Ascending aorta (tissue), 2 donors: ENCODE measurements around the gene MYL12B. TPM values are rescaled to one million over a fixed set of nuclear protein-coding genes. Genes with fewer than 3 reads are reported as not detected.

Experiments
- DNase-seq, 2 donors: peaks; one replicate each; pipeline ENCODE4 v3.0.0-alpha.2; 2019; ENCODE audit warnings: low spot score in 2 of 2
- H3K27ac ChIP-seq, 2 donors: fragments of 200-600 bp; sonication (generic); one replicate each; pipeline ENCODE4 v1.5.1; 2016 to 2017; ENCODE audit warnings: mild to moderate bottlenecking in 1 of 2
- H3K27me3 ChIP-seq: fragments of 200-600 bp; sonication (generic); one replicate; pipeline ENCODE4 v1.5.1; 2017
- H3K36me3 ChIP-seq, 2 donors: fragments of 200-600 bp; sonication (generic); one replicate each; pipeline ENCODE4 v1.5.1; 2016
- H3K4me1 ChIP-seq, 2 donors: fragments of 200-600 bp; sonication (generic); one replicate each; pipeline ENCODE4 v1.5.1; 2016 to 2017; ENCODE audit warnings: mild to moderate bottlenecking in 1 of 2
- H3K4me3 ChIP-seq, 2 donors: fragments of 200-600 bp; sonication (generic); one replicate each; pipeline ENCODE4 v1.5.1; 2016 to 2017; ENCODE audit warnings: mild to moderate bottlenecking in 1 of 2
- H3K9me3 ChIP-seq, 2 donors: fragments of 200-600 bp; sonication (generic); one replicate each; pipeline ENCODE4 v1.5.1; 2016
- intact Hi-C: fragments of 100-400 bp; cut with DNase I; formaldehyde crosslinking; loops from one replicate; pipeline ENCODE4 v1.15.1; 2023
- total RNA-seq: library from RNA; depleted of rRNA; stranded (reverse); fragments of >200 nt; gene quantifications from one replicate; pipeline ENCODE4 v1.1.0, GENCODE V29; 2016
- TF ChIP-seq, protein P1 (sequence below), 3 experiments: fragments of 200-600 bp in 2 of 3; fragments of 450-650 bp in 1 of 3; sonication (generic) in 2 of 3; IDR thresholded peaks; one replicate each; pipeline ENCODE4 v1.5.1; 2016 to 2019; ENCODE audit warnings: antibody characterized with exemption in 3 of 3, mild to moderate bottlenecking in 1 of 3, moderate library complexity in 1 of 3

The MYL12B gene
- total RNA-seq, 1 donor from 2014 or later, result 198 TPM

DNA sequence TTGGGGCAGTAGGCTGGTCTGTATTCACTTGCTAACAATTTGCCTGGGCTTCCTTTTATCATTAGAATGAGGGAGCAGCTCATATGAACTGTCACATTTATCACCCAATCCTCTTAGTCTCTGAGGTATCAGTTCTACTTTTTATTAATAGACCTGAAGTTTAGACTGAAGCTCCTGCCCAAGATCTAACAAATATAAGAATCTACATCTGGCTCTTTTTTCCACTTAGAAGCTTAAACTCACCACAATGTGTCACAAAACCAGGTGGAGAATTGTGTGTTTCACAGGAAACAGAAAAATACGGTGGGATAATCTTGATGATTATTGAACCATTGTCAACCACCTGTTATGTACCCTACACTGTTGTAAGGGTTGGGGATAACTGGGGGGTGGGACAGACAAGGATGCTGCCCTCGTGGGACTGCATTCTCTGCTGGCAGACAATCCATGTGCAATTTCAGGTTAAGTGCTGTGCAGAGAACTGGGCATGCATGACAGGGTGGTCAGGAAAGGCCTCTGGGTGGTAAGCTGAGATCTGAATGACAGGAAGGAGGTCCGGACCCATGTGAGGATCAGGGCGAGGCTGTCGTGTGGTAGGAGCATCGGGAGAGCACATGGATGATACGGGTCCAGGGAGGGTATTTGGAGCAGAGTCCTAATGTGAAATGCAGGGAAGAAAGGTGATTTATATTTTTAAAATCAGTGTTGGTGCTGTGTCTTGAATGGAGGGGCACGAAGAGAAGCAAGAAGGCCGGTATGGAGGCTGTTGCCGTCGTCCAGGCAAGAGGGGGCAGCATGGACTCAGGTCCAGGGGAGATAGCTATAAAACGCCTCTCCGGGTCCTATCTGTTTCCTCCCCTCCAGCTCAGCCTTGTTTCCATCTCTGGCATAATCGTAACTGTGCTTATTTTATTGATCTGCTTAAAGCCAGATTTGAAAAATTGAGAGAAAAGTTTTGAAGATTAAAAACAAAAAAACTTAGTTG, 17.6 kb downstream of the MYL12B start:
- H3K4me1 ChIP-seq, result peaks cover 0 to 3% of the 10 kb centered on the region in 2 donors
- peaks cover 28 to 49% of the 10 kb centered on the region in 2 donors for H3K36me3 ChIP-seq
- DNase-seq, result no peak
- intact Hi-C loops, result loop anchor here (5.0 to 10.0 kb wide), 3 partner anchors 173 to 718 kb away; partner anchors contain the start of gene TGIF1
- H3K27ac ChIP-seq, result peak overlapping the region in 1 of 2 donors; percentile 11
- H3K27me3 ChIP-seq, result no peaks in the 10 kb centered on the region
- TF ChIP-seq, protein P1, sequence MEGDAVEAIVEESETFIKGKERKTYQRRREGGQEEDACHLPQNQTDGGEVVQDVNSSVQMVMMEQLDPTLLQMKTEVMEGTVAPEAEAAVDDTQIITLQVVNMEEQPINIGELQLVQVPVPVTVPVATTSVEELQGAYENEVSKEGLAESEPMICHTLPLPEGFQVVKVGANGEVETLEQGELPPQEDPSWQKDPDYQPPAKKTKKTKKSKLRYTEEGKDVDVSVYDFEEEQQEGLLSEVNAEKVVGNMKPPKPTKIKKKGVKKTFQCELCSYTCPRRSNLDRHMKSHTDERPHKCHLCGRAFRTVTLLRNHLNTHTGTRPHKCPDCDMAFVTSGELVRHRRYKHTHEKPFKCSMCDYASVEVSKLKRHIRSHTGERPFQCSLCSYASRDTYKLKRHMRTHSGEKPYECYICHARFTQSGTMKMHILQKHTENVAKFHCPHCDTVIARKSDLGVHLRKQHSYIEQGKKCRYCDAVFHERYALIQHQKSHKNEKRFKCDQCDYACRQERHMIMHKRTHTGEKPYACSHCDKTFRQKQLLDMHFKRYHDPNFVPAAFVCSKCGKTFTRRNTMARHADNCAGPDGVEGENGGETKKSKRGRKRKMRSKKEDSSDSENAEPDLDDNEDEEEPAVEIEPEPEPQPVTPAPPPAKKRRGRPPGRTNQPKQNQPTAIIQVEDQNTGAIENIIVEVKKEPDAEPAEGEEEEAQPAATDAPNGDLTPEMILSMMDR (IDR thresholded peaks at IDR 0.05), result no peak
- no peak overlapping the region for H3K4me3 ChIP-seq
- no peaks in the 10 kb centered on the region for H3K9me3 ChIP-seq

DNA sequence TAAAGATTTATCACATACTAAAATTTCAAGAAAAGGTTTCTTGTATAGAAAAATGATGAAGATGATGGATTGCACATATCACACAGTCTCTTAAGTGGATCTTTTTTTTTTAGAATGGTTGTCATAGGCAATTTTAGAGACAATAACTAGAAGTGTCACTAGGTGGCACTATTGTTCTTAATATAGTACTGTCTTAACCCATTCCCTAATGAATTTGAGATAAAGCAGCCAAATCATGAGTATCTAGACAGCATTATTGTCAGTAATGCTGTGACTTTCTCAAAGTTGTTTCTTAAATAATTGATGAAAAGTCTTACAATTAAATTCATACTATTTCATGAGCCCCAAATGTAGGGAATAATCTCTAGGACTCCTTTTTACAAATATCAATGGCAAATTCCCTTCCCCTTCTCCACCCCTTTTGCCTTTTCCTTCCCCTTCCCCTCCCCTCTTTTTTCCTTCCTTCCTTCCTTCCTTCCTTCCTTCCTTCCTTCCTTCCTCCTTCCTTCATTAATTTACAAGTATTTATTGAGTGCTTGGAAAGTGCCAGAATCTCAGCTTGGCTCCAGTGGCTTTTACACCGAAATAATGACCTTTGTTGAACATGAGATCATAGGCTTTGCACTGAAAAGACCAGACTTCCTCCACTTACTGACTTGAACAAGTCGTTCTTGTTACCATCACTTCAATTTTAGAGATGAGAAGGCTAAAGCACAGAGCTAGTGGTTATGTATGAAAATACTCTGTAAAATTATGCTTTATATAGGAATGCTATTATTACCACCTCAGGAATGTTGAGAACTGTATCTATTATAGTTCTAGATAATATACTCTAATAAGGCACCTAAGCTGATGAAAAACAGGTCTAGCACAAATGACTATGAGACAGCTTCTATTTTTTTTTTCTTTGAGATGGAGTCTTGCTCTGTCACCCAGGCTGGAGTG, 19.8 kb downstream of the MYL12B start:
- intact Hi-C loops, result loop anchor here (1.0 to 10.0 kb wide), 5 partner anchors 171 to 716 kb away; partner anchors contain the start of gene TGIF1
- Histone ChIP-seq H3K27ac (no peak overlapping the region), H3K4me1 (peaks cover 0 to 3% of the 10 kb centered on the region in 2 donors), H3K36me3 (peaks cover 16 to 27% of the 10 kb centered on the region in 2 donors), H3K27me3 (no peaks in the 10 kb centered on the region), H3K9me3 (no peaks in the 10 kb centered on the region), H3K4me3 (no peak overlapping the region)
- no peak for DNase-seq
- TF ChIP-seq, protein P1 (IDR thresholded peaks at IDR 0.05), result peak; percentile 54 to 71 (median 69)

DNA sequence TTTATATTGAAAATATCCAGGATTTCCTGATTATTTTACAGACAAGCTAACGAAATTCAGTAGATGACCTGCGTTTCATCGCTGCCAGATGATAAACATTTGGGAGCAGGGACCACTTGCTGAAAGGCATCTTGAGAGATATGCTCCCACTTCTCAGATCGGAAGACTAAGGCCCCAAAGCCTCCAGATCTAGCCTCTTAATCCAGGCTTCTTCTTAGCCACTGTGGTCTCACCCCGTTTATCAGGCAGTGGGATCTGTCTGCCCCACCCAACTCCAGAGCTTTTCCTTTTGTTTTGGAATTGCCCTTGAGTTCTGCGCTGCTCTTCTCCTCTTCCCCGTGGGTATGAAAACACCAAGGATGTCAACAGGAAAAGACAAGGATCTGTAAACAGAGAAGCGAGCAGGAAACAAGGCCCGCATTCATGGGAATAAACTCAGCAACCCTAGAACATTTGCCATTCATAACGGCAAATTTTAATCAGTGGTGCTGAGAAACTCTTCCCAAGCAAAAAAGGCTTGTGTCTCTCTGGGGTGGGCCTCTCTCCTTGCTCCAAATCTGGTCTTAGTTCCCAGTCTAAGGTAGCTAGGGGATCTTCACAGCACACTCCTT, 21.4 kb downstream of the MYL12B start:
- no peaks in the 10 kb centered on the region for H3K9me3 ChIP-seq
- H3K36me3 ChIP-seq, result peaks cover 2 to 12% of the 10 kb centered on the region in 2 donors
- H3K27ac ChIP-seq, result no peak overlapping the region
- DNase-seq, result no peak
- H3K4me1 ChIP-seq, result peaks cover 0 to 3% of the 10 kb centered on the region in 2 donors
- no peaks in the 10 kb centered on the region for H3K27me3 ChIP-seq
- intact Hi-C loops, result loop anchor here (2.0 to 10.0 kb wide), 4 partner anchors 169 to 714 kb away; partner anchors contain the start of gene TGIF1
- TF ChIP-seq, protein P1 (IDR thresholded peaks at IDR 0.05), result no peak
- H3K4me3 ChIP-seq, result no peak overlapping the region

DNA sequence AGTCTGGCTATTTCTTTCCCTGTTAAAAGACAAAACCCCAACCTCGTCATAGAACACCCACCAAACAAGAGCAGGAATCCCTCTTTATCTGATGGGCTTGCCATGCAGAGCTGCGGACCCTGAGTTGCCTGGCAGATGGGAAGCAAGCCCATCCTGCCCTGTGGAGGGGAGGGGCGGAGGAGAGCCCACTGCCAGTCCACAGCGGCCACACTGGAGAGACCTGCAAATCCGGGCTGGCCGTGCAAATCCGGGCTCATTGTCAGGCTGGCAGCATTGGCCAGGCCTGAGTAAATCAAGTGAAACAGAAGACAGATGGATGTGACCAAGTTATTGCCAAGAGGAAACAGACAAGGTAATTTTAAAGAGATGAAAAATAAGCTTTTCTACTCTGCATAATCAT, 22.0 kb downstream of the MYL12B start:
- TF ChIP-seq, protein P1 (IDR thresholded peaks at IDR 0.05), result no peak
- intact Hi-C loops, result loop anchor here (2.0 to 10.0 kb wide), 4 partner anchors 168 to 713 kb away; partner anchors contain the start of gene TGIF1
- no peaks in the 10 kb centered on the region for H3K9me3 ChIP-seq
- no peak for DNase-seq
- peaks cover 0 to 3% of the 10 kb centered on the region in 2 donors for H3K4me1 ChIP-seq
- H3K27me3 ChIP-seq, result no peaks in the 10 kb centered on the region
- H3K4me3 ChIP-seq, result no peak overlapping the region
- peaks cover 0 to 6% of the 10 kb centered on the region in 2 donors for H3K36me3 ChIP-seq
- H3K27ac ChIP-seq, result no peak overlapping the region

DNA sequence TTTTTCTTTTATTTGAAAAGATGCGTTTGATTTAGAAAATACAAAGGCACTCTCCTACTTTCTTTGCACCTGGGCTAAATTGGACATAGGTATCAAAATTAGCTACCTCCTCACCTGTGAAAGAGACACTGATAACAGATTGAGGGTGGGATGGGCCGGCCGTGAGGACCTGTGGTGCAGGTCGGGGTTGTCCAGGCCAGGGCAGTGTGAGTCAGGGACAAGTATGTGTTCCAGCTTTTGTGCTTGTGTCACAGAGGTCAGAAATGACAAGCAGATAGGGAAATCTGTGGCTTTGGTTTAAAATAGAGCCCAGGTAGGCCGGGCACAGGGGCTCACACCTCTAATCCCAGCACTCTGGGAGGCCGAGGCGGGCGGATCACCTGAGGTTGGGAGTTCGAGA, 22.6 kb downstream of the MYL12B start:
- no peaks in the 10 kb centered on the region for H3K9me3 ChIP-seq
- TF ChIP-seq, protein P1 (IDR thresholded peaks at IDR 0.05), result no peak
- no peak overlapping the region for H3K27ac ChIP-seq
- H3K27me3 ChIP-seq, result no peaks in the 10 kb centered on the region
- DNase-seq, result no peak
- H3K4me3 ChIP-seq, result no peak overlapping the region
- intact Hi-C loops, result loop anchor here (5.0 to 10.0 kb wide), 3 partner anchors 168 to 713 kb away; partner anchors contain the start of gene TGIF1
- peaks cover 0 to 3% of the 10 kb centered on the region in 2 donors for H3K4me1 ChIP-seq
- peaks cover 0 to under 1% of the 10 kb centered on the region in 2 donors for H3K36me3 ChIP-seq
